GM12872 (cell line): ENCODE measurements around the gene LRFN2.

ENCODE experiments used
- CTCF ChIP-seq: IDR thresholded peaks from 3 replicates; pipeline ENCODE4 v1.5.1; 2011; ENCODE audit warnings: low read depth, mild to moderate bottlenecking, low read length, moderate library complexity; ENCODE audit not compliant: insufficient read depth

Gene LRFN2

DNA sequence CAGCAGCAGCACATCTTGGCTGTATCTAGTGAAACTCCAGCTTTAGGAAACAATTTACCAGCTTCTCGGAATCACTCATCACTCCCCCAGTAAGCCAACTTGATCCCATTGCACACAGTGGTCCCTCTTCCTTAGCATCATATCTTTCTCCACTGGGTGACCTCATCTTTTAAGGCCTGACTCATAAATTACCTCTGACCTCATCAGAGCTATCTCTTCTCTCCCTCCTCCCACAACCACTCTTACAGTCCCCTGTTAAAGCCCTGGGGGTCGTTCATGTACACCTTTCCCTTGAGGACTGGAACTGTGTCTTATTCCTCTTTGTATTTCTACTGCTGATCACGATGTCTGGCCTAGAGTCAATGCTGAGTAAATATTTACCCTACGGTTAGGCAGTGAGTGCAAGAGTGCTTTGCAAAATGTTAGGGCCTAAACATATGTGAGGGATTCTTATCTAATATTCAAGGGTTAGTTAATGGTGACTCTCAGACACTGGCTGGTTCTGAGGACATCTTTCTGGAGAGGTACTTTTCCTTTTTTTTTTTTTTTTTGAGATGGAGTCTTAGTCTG, 187.2 kb downstream of the LRFN2 start:
- TF ChIP-seq CTCF = no peak

DNA sequence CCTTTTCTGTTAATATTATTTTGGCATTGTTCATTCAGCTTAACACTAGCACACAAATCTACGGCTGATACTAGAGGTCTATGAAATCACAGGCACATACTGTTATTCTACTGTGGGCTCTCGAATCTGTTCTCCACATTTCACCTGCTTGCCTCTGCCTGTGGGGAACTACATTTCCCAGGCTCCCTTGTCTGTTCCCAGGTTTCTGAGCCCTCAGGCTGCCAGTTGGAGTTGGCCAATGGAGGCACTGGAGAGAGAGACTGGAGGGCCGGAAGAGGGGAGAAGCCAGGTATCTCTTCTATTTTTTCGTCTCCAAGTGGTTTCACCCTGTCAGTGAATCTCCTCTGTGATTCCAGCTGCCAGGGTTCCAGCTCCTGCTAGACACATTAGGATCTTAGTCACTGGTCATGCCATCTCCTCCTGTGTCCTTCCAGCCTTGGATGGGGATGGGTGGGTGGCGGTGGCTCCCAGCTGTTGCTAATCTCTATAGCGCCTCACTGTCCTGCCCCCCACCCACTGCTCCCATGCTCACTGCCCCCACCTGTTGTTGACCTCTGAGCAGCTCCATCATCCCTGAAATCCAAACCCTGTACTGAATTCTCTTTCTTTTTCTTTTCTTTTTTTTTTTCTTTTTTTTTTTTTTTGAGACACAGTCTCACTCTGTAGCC, 188.2 kb downstream of the LRFN2 start:
- no peak for TF ChIP-seq CTCF

- no peak for TF ChIP-seq CTCF
Measured at GRCh38 chr6:40398034-40398691, 189.0 kb downstream of the LRFN2 start.

DNA sequence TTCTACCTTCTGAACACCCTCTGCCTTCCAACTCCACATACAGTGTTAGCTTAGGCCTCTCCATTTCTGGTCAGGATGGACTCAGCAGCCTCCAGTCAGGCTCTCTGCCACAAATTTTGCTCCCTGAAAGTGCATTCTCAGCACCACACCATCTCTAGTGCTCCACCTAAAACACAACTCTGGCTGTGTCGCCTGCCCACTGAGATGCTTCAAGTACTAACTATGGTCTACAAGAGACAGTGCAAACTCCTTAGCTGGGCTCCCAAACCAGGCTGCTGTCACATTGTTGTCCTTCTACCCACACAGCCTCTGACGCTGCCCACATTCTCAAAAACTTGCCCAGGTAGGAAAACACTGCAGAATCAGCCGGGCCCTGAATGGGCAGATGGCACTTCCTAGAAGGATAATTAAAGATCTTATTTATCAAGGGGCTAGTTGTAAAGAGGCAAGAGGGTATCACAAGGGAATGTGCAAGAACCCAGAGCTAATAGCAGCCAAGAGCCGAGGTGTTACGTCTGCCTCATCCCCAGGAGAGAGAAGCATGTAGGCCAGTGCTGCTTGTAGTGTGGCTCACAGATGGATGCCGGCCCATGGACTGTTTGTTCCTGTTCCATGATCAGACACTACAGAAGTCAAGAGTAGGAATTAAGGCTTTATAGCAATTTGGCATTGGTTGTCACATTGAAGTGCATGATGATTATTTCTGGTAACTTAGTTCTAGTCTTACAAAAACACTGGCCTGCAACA, 189.7 kb downstream of the LRFN2 start:
- TF ChIP-seq CTCF = no peak

DNA sequence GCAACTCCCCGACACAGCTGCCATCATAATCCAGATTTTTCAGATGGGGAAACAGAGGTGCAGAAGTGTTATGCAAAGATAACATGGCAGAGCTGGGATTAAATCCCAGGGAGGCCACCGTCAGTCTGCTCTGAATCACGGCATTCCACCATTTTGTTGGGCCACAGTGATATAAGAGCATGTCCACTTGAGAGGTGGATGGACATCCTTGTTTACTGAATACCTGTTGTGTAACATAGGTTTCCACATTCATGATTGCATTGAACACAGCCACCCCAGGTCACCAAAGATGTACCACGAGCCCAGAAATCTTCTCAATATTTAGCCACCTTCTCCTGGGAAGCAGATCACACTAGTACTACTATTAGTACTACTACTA, 191.5 kb downstream of the LRFN2 start:
- no peak for TF ChIP-seq CTCF

DNA sequence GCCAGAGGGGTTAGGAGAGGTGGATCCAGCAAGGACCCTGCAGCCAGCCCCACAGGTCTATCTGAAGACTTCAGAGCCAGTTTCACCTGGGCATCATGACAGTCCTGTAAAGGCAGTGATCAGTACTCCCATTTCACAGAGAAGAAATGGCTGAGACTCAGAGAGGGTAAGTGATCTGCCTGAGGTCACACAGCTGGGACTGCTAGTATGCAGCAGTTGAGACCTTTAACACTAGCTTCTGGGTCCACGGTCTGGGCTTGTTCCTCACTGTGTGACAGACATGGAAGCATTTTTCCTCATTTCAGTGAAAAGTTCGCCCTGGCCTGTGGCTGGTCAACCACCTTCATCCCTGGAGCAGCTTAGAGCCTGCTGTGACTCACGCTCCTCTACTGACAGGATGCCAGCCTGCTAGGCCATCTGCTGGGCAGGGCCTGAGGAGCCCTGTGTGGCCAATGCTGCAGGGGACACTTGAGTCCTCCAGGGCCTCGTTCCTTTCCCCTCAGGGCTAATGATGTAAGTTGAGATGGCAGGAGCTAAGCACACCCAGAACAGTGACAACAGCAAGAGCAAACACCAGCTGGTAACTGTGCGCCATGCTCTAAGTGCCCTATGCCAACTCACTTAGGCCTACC, 192.0 kb downstream of the LRFN2 start:
- no peak for TF ChIP-seq CTCF

GRCh38 chr6:40394381-40394780, 192.8 kb downstream of the LRFN2 start:
- no peak for TF ChIP-seq CTCF
